Measurements from ENCODE around the gene FBXO21. TPM values are rescaled to one million over a fixed set of nuclear protein-coding genes. Genes with fewer than 3 reads are reported as not detected.

Gene FBXO21
- polyA plus RNA-seq, 1 donor (not counting 4 experiments of a cell fraction or from before 2014, with no cell fraction given): 21.9 TPM

DNA sequence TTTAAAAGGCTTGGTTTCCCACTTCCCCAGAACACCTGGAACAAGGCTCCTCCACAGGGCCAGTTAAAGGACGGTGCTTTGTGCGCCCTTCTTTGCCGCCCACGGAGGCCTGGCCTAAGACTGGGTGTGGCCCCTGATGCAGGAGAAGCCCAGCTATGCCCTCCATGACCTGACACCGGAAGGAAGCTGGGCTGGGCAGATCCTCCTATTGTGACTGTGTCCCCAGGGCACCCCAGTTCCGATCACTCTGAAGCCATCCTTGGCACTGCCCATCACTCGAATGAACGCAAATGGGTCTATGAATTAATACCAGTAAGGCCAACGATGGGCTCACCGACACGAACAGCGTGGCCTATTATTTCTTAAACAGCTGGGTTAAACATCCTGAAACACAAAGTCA lies 42.6 kb downstream of the FBXO21 start:
- H3K27ac ChIP-seq (ENCODE audit: control insufficient read depth, insufficient read depth, low read length): no peak overlapping the region

DNA sequence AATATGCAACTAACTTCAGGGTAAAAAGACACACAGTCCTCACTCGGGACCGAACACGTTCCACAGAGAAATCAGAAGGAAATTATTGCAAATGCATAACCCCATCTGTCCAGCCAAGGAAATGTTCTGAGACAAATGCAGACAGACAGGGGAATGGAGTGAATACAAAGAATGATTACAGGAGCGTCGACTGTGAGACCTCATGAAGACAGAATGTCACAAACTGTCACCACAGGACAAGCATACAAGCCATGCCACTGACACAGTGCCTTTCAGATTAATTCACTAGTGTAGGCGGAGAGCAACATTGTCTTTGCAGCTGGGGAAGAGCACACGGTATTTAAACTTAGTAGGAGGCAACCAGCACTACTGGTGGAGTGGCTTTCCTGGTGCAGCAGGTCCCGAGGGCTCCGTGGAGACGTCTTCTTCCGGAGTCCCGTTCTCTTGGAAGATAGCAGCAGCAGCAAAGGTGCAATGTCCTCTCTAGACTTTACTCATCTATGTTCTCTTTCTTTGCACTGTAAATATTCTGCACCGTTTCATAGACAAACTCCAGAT lies 44.6 kb downstream of the FBXO21 start:
- H3K79me2 ChIP-seq (ENCODE audit: control insufficient read depth, insufficient read depth, low read length): no peaks in the 10 kb centered on the region
- peaks cover 6 to 10% of the 10 kb centered on the region in 2 experiments for H3K36me3 ChIP-seq (ENCODE audit: control insufficient read depth in 2 of 2, extremely low read depth in 1 of 2, insufficient read depth in 2 of 2, low read length in 2 of 2)
- H3K27ac ChIP-seq (ENCODE audit: control insufficient read depth, insufficient read depth, low read length): no peak overlapping the region
- no peaks in the 10 kb centered on the region for H3K9me3 ChIP-seq (ENCODE audit: control insufficient read depth, low read depth, low read length)
- DNase-seq (ENCODE audit: low read depth, low spot score) (no peak), FAIRE-seq (no peak)
- no peaks in the 10 kb centered on the region for H3K9me1 ChIP-seq (ENCODE audit: control insufficient read depth, extremely low read depth, insufficient read depth, low read length)
- H3K4me3 ChIP-seq (ENCODE audit: control insufficient read depth in 2 of 3, extremely low read depth in 1 of 3, insufficient read depth in 2 of 3, low read depth in 1 of 3, low read length in 3 of 3): no peak overlapping the region
- H3K9ac ChIP-seq (ENCODE audit: control insufficient read depth, extremely low read depth, insufficient read depth, low read length): no peak overlapping the region
- H3K4me1 ChIP-seq (ENCODE audit: control insufficient read depth, extremely low read depth, insufficient read depth, low read length): no peaks in the 10 kb centered on the region
- no peak overlapping the region for H3K4me2 ChIP-seq (ENCODE audit: control insufficient read depth, extremely low read depth, insufficient read depth, low read depth, low read length)
- no peaks in the 10 kb centered on the region for H4K20me1 ChIP-seq (ENCODE audit: control insufficient read depth, extremely low read depth, insufficient read depth, low read length)
- TF ChIP-seq, protein P1, sequence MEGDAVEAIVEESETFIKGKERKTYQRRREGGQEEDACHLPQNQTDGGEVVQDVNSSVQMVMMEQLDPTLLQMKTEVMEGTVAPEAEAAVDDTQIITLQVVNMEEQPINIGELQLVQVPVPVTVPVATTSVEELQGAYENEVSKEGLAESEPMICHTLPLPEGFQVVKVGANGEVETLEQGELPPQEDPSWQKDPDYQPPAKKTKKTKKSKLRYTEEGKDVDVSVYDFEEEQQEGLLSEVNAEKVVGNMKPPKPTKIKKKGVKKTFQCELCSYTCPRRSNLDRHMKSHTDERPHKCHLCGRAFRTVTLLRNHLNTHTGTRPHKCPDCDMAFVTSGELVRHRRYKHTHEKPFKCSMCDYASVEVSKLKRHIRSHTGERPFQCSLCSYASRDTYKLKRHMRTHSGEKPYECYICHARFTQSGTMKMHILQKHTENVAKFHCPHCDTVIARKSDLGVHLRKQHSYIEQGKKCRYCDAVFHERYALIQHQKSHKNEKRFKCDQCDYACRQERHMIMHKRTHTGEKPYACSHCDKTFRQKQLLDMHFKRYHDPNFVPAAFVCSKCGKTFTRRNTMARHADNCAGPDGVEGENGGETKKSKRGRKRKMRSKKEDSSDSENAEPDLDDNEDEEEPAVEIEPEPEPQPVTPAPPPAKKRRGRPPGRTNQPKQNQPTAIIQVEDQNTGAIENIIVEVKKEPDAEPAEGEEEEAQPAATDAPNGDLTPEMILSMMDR (optimal IDR thresholded peaks at IDR 0.05 in 1 of 3, IDR thresholded peaks at IDR 0.05 in 1 of 3, conservative IDR thresholded peaks at IDR 0.05 in 1 of 3; ENCODE audit: extremely low read depth in 1 of 3, insufficient read depth in 2 of 3, low read length in 3 of 3): no peak
- no peak for TF ChIP-seq EZH2 (IDR thresholded peaks at IDR 0.05; ENCODE audit: low read length)
- no peaks in the 10 kb centered on the region for H3K27me3 ChIP-seq (ENCODE audit: control insufficient read depth, extremely low read depth, insufficient read depth, low read length)
- dilution Hi-C loops (cut with MboI; ENCODE audit: extremely low pct_ligation_motif_present, low sequenced_read_pairs): no loop called here
- no peak overlapping the region for H2AFZ ChIP-seq (ENCODE audit: control insufficient read depth, low read length)

More for the DNA sequence above, 42.6 kb downstream of the FBXO21 start:
- TF ChIP-seq, protein P1 (optimal IDR thresholded peaks at IDR 0.05 in 1 of 3, IDR thresholded peaks at IDR 0.05 in 1 of 3, conservative IDR thresholded peaks at IDR 0.05 in 1 of 3; ENCODE audit: extremely low read depth in 1 of 3, insufficient read depth in 2 of 3, low read length in 3 of 3): no peak
- no peak for TF ChIP-seq EZH2 (IDR thresholded peaks at IDR 0.05; ENCODE audit: low read length)
- no peak for FAIRE-seq
- H3K4me1 ChIP-seq (ENCODE audit: control insufficient read depth, extremely low read depth, insufficient read depth, low read length): no peaks in the 10 kb centered on the region
- dilution Hi-C loops (cut with MboI; ENCODE audit: extremely low pct_ligation_motif_present, low sequenced_read_pairs): no loop called here
- no peak overlapping the region for H3K4me2 ChIP-seq (ENCODE audit: control insufficient read depth, extremely low read depth, insufficient read depth, low read depth, low read length)
- no peak overlapping the region for H3K9ac ChIP-seq (ENCODE audit: control insufficient read depth, extremely low read depth, insufficient read depth, low read length)
- H3K79me2 ChIP-seq (ENCODE audit: control insufficient read depth, insufficient read depth, low read length): no peaks in the 10 kb centered on the region
- H2AFZ ChIP-seq (ENCODE audit: control insufficient read depth, low read length): no peak overlapping the region
- no peaks in the 10 kb centered on the region for H4K20me1 ChIP-seq (ENCODE audit: control insufficient read depth, extremely low read depth, insufficient read depth, low read length)
- H3K9me3 ChIP-seq (ENCODE audit: control insufficient read depth, low read depth, low read length): no peaks in the 10 kb centered on the region
- H3K9me1 ChIP-seq (ENCODE audit: control insufficient read depth, extremely low read depth, insufficient read depth, low read length): no peaks in the 10 kb centered on the region
- DNase-seq (ENCODE audit: low read depth, low spot score): no peak
- H3K27me3 ChIP-seq (ENCODE audit: control insufficient read depth, extremely low read depth, insufficient read depth, low read length): no peaks in the 10 kb centered on the region
- H3K36me3 ChIP-seq (ENCODE audit: control insufficient read depth in 2 of 2, extremely low read depth in 1 of 2, insufficient read depth in 2 of 2, low read length in 2 of 2): peaks cover 8 to 11% of the 10 kb centered on the region in 2 experiments
- no peak overlapping the region for H3K4me3 ChIP-seq (ENCODE audit: control insufficient read depth in 2 of 3, extremely low read depth in 1 of 3, insufficient read depth in 2 of 3, low read depth in 1 of 3, low read length in 3 of 3)
